Measurements from ENCODE around the gene SMC4.
"Not testable (repeated sequence)": the region's sequence is repeated elsewhere in the genome, so short reads cannot be mapped to it uniquely, and the experiment has no call there.

The SMC4 gene

DNA sequence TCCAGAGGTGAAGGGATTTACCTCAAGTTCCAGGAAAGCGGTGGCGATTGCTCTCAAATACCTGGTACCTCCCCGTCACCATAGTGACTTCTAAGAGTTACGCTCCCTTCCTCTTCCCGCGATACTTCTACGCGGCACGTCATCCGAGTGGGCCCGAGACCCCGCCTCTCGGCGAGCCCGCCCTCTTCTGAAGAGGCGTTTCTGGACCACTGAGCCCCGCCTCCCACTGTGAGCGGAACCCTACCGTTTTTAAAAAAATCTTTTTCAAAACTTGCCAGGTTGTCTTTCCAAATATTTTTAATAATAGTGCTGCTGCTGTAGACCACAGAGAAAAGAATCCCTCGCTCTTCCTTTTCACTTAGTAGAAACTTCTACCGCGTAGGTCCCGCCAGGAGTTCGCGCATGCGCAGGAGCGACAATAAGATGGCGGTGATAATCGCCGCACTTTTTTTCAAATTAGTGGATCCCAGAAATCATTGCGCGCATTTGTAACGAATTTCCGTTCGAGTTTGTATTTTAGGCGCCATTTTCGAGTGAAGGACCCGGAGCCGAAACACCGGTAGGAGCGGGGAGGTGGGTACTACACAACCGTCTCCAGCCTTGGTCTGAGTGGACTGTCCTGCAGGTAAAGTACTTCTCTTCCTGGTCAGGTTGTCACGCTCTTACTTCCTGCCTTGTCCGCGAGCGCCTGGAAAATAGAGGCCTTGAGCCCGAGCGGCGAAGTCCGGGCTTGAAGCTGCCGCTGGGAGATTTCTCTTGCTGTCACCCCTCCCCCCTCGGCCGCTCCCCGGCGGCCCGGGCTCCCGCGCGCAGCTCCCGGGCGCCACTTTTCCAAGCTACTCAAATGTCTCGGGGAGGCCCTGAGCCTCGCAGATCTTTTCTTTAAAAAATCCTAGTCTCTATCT is at the start of gene SMC4, which contains the start of gene IFT80:
TSS of gene SMC4 (plus strand) at position 526 of the 905 bp plus-strand sequence. CDS start 1,177 bp downstream, outside the sequence.
TSS of gene IFT80 (minus strand) at position 101 of the 905 bp plus-strand sequence. CDS start 14,625 bp downstream, outside the sequence.
- Histone ChIP-seq H4K20me1 (peaks cover 49% of the 10 kb centered on the region), H3K4me3 (peak within 1 kb of the TSS; percentile 94), H3K9me3 (no peaks in the 10 kb centered on the region), H3K4me1 (peaks cover 35% of the 10 kb centered on the region), H3K27me3 (no peaks in the 10 kb centered on the region), H3K4me2 (peak within 1 kb of the TSS; percentile 96), H3K36me3 (no peaks in the 10 kb centered on the region), H3K27ac (peak within 1 kb of the TSS; percentile 98), H3K9ac (peak within 1 kb of the TSS; percentile 99)
- no peak for TF ChIP-seq Cebpa-rat (IDR thresholded peaks at IDR 0.05)

GRCh38 chr3:160355826-160356225 is 43.6 kb upstream of the SMC4 start:
- Histone ChIP-seq H3K4me1 (no peaks in the 10 kb centered on the region), H3K4me3 (no peak overlapping the region), H3K9me3 (no peaks in the 10 kb centered on the region), H3K36me3 (peaks cover 37% of the 10 kb centered on the region), H3K27ac (no peak overlapping the region), H3K9ac (no peak overlapping the region), H3K27me3 (no peaks in the 10 kb centered on the region), H3K4me2 (no peak overlapping the region), H4K20me1 (no peaks in the 10 kb centered on the region)
- TF ChIP-seq Cebpa-rat (IDR thresholded peaks at IDR 0.05): no peak

GRCh38 chr3:160362896-160363295 is 36.6 kb upstream of the SMC4 start:
- not testable (repeated sequence) for H3K4me1 ChIP-seq, H3K9me3 ChIP-seq, H4K20me1 ChIP-seq, H3K4me3 ChIP-seq, H3K9ac ChIP-seq, H3K27me3 ChIP-seq, H3K27ac ChIP-seq, H3K4me2 ChIP-seq
- peaks cover 20% of the 10 kb centered on the region; the same call in 1 of the 2 replicates for H3K36me3 ChIP-seq

DNA sequence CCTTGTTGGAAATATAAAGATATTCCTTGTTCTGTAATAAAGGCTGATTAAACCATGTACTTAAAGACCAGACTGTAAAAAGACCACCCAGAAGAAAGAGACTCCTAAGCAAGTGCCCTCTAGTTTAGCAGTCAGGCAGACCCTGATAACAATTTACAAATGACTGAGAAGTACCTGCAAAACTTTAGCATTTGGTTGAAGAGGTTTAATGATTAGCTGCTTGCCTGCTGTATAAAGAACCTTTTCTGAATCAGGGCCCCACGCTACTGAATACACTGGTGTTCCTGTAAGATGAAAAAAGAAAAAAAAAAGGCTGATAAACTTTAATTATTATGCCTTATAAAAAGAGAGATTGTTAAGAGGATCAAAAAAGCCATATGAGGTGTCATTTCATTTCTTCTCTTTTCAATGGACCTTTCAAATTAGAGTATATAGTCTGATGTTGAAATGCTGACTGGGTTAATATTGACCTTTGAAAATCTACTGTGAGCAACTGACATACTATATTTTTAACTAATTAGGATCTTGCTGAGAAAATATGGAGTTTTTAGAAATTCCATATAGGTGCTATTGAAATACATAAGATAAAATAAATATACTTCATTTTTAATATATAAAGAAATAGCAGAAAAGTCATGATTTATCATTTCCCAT is 33.5 kb upstream of the SMC4 start:
- no peak overlapping the region for H3K27ac ChIP-seq
- H4K20me1 ChIP-seq: no peaks in the 10 kb centered on the region
- TF ChIP-seq Cebpa-rat (IDR thresholded peaks at IDR 0.05): no peak
- no peak overlapping the region for H3K4me2 ChIP-seq
- no peaks in the 10 kb centered on the region for H3K9me3 ChIP-seq
- H3K4me3 ChIP-seq: no peak overlapping the region
- H3K9ac ChIP-seq: no peak overlapping the region
- H3K4me1 ChIP-seq: peaks cover 24% of the 10 kb centered on the region
- no peaks in the 10 kb centered on the region for H3K27me3 ChIP-seq
- peaks cover 14% of the 10 kb centered on the region; the same call in 1 of the 2 replicates for H3K36me3 ChIP-seq

GRCh38 chr3:160368804-160369203 is 30.6 kb upstream of the SMC4 start:
- no peak for TF ChIP-seq Cebpa-rat (IDR thresholded peaks at IDR 0.05)
- Histone ChIP-seq H3K27ac (no peak overlapping the region), H3K9me3 (no peaks in the 10 kb centered on the region), H4K20me1 (no peaks in the 10 kb centered on the region), H3K9ac (no peak overlapping the region), H3K36me3 (peaks cover 32% of the 10 kb centered on the region), H3K27me3 (no peaks in the 10 kb centered on the region), H3K4me1 (peaks cover 24% of the 10 kb centered on the region), H3K4me2 (peak overlapping the region; percentile 37), H3K4me3 (no peak overlapping the region)

DNA sequence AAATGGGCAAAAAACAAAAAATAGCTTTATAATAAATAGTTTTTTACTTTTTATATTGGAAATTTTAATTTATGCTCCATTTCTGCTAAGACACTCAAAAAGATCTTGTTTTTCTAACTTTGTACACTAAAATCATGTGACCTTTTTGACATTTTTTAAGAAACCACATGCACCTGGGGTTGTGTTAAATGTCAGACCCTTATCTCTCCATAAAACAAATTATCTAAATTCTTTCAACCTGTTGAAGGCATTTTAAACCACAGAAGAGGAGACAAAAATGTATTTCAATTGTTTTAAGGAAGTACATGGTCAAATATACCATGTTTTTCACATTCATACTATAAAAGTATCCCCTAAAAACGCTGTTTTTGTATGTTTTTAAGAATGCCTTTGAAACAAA is 29.7 kb upstream of the SMC4 start:
- no peak overlapping the region for H3K4me3 ChIP-seq
- peak overlapping the region; percentile 16; the same call in 1 of the 2 replicates for H3K4me2 ChIP-seq
- no peaks in the 10 kb centered on the region for H3K9me3 ChIP-seq
- no peaks in the 10 kb centered on the region for H3K27me3 ChIP-seq
- H3K4me1 ChIP-seq: peaks cover 24% of the 10 kb centered on the region
- H3K9ac ChIP-seq: no peak overlapping the region
- peaks cover 38% of the 10 kb centered on the region for H3K36me3 ChIP-seq
- no peaks in the 10 kb centered on the region for H4K20me1 ChIP-seq
- no peak overlapping the region for H3K27ac ChIP-seq
- TF ChIP-seq Cebpa-rat (IDR thresholded peaks at IDR 0.05): no peak

- Histone ChIP-seq H3K4me2 (no peak overlapping the region), H4K20me1 (no peaks in the 10 kb centered on the region), H3K9ac (no peak overlapping the region), H3K27me3 (no peaks in the 10 kb centered on the region), H3K9me3 (no peaks in the 10 kb centered on the region), H3K27ac (no peak overlapping the region), H3K4me3 (no peak overlapping the region), H3K36me3 (peaks cover 36% of the 10 kb centered on the region), H3K4me1 (peaks cover 24% of the 10 kb centered on the region)
- TF ChIP-seq Cebpa-rat (IDR thresholded peaks at IDR 0.05): no peak
These were observed 28.2 kb upstream of the SMC4 start for GRCh38 chr3:160370987-160371857.

- Histone ChIP-seq H3K9ac (no peak overlapping the region), H4K20me1 (no peaks in the 10 kb centered on the region), H3K4me2 (no peak overlapping the region), H3K36me3 (peaks cover 44% of the 10 kb centered on the region), H3K27ac (no peak overlapping the region), H3K27me3 (no peaks in the 10 kb centered on the region), H3K9me3 (no peaks in the 10 kb centered on the region), H3K4me3 (no peak overlapping the region), H3K4me1 (peaks cover 24% of the 10 kb centered on the region)
- TF ChIP-seq Cebpa-rat (IDR thresholded peaks at IDR 0.05): no peak
These were observed 26.7 kb upstream of the SMC4 start for GRCh38 chr3:160372780-160373179.

- no peaks in the 10 kb centered on the region for H4K20me1 ChIP-seq
- no peak overlapping the region for H3K9ac ChIP-seq
- H3K4me1 ChIP-seq: peaks cover 20% of the 10 kb centered on the region
- no peak overlapping the region for H3K27ac ChIP-seq
- no peak overlapping the region for H3K4me3 ChIP-seq
- H3K4me2 ChIP-seq: no peak overlapping the region
- H3K36me3 ChIP-seq: peaks cover 44% of the 10 kb centered on the region
- no peaks in the 10 kb centered on the region for H3K9me3 ChIP-seq
- no peak for TF ChIP-seq Cebpa-rat (IDR thresholded peaks at IDR 0.05)
- H3K27me3 ChIP-seq: no peaks in the 10 kb centered on the region
These were observed 25.8 kb upstream of the SMC4 start for GRCh38 chr3:160373655-160374054.
